Smooth muscle cell (in vitro differentiated cells): ENCODE measurements around the gene BAIAP2. TPM values are rescaled to one million over a fixed set of nuclear protein-coding genes. Genes with fewer than 3 reads are reported as not detected.

Experiments used
- DNase-seq: peaks from one replicate; lab custom pipeline; 2025; ENCODE audit not compliant: unreplicated experiment; lab: John Stamatoyannopoulos, UW
- H2AFZ ChIP-seq: fragments of 200-600 bp; sonication (generic); 2 replicates; pipeline ENCODE4 v1.6.0; 2016; ENCODE audit warnings: antibody characterized with exemption, low read depth, mild to moderate bottlenecking
- H3F3A ChIP-seq: fragments of 200-600 bp; sonication (generic); 2 replicates; pipeline ENCODE4 v1.6.0; 2017; ENCODE audit warnings: antibody characterized with exemption, low read depth
- H3K27ac ChIP-seq: fragments of 200-600 bp; sonication (generic); 2 replicates; pipeline ENCODE4 v1.5.1; 2016; ENCODE audit warnings: low read depth, mild to moderate bottlenecking
- H3K27me3 ChIP-seq: fragments of 200-600 bp; sonication (generic); 2 replicates; pipeline ENCODE4 v1.6.1; 2016; ENCODE audit warnings: low read depth, mild to moderate bottlenecking
- H3K36me3 ChIP-seq: fragments of 200-600 bp; sonication (generic); 2 replicates; pipeline ENCODE4 v1.5.1; 2016; ENCODE audit warnings: low read depth
- H3K4me1 ChIP-seq: fragments of 200-600 bp; sonication (generic); 2 replicates; pipeline ENCODE4 v1.5.1; 2016; ENCODE audit warnings: low read depth
- H3K4me2 ChIP-seq: fragments of 200-600 bp; sonication (generic); 2 replicates; pipeline ENCODE4 v1.6.0; 2016; ENCODE audit warnings: mild to moderate bottlenecking
- H3K4me3 ChIP-seq: fragments of 200-600 bp; sonication (generic); 2 replicates; pipeline ENCODE4 v1.5.1; 2016; ENCODE audit warnings: mild to moderate bottlenecking
- H3K79me2 ChIP-seq: fragments of 200-600 bp; sonication (generic); 2 replicates; pipeline ENCODE4 v1.6.0; 2016; ENCODE audit warnings: low read depth, mild to moderate bottlenecking
- H3K9ac ChIP-seq: fragments of 200-600 bp; sonication (generic); 2 replicates; pipeline ENCODE4 v1.6.0; 2016; ENCODE audit warnings: low read depth
- H3K9me3 ChIP-seq: fragments of 200-600 bp; sonication (generic); replicated peaks from 2 replicates; pipeline ENCODE4 v1.5.1; 2016; ENCODE audit warnings: low read depth
- H4K20me1 ChIP-seq: fragments of 200-600 bp; sonication (generic); 2 replicates; pipeline ENCODE4 v1.6.0; 2016; ENCODE audit warnings: low read depth
- WGBS: methylation state at CpG from one replicate; pipeline ENCODE4 v1.1.7; 2016; ENCODE audit warnings: low lambda C conversion rate; 5-methylcytosine and 5-hydroxymethylcytosine counted together
- polyA plus RNA-seq: library from polyadenylated mRNA; unstranded; fragments of >200 nt; fragmentation: Nextera tagmentation; extraction: Ambion mirVana; gene quantifications from 2 replicates; pipeline ENCODE4 v1.2.1, GENCODE V29; 2016
- total RNA-seq: library from RNA; depleted of rRNA; stranded (reverse); fragments of >200 nt; gene quantifications from 2 replicates; pipeline ENCODE4 v1.2.3, GENCODE V29; 2014
- TF ChIP-seq, protein P1 (sequence below): fragments of 200-600 bp; sonication (generic); IDR thresholded peaks from 2 replicates; pipeline ENCODE4 v1.5.1; 2017; ENCODE audit warnings: borderline replicate concordance, mild to moderate bottlenecking, antibody characterized with exemption; ENCODE audit not compliant: insufficient read depth, poor library complexity, severe bottlenecking

The BAIAP2 gene
- total and polyA plus RNA-seq, 2 experiments from 2014 or later: 26.6 to 41.9 TPM

DNA sequence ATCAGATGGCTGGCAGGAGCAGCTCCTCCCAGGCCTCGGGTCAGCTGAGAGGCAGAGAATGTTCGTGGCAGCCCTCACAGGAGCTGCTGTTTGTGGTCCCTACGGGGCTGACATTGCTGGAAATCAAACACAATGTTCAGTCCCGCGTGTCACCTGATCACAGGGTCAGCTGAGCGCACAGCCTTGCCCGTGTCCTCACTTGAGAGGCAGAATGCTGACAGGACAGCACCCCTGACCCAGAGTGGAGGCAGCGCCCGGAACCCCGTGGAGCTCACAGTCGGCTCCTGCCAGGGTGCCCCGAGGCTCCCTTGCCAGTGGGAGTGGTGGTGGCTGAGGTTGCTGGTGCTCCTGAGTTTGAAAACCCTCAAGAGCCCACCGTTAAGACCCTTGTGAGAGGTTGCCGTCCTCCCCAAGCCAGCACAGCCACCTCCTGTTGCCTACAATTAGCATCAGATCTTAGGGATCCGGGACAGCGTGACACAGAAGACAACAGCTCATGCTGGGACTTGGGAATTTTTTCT is 47.0 kb upstream of the BAIAP2 start:
- peaks cover 8% of the 10 kb centered on the region for H3K79me2 ChIP-seq
- no peak overlapping the region for H3K9ac ChIP-seq
- no peaks in the 10 kb centered on the region for H3K36me3 ChIP-seq
- DNase-seq: no peak
- 94% methylated on average over 15 of the region's 16 CpGs for WGBS
- H3F3A ChIP-seq: peaks cover 5% of the 10 kb centered on the region
- no peak overlapping the region for H3K4me2 ChIP-seq
- H3K9me3 ChIP-seq: no peaks in the 10 kb centered on the region
- H2AFZ ChIP-seq: no peak overlapping the region
- no peak overlapping the region for H3K27ac ChIP-seq
- H4K20me1 ChIP-seq: peaks cover 4% of the 10 kb centered on the region
- H3K4me3 ChIP-seq: no peak overlapping the region
- TF ChIP-seq, protein P1, sequence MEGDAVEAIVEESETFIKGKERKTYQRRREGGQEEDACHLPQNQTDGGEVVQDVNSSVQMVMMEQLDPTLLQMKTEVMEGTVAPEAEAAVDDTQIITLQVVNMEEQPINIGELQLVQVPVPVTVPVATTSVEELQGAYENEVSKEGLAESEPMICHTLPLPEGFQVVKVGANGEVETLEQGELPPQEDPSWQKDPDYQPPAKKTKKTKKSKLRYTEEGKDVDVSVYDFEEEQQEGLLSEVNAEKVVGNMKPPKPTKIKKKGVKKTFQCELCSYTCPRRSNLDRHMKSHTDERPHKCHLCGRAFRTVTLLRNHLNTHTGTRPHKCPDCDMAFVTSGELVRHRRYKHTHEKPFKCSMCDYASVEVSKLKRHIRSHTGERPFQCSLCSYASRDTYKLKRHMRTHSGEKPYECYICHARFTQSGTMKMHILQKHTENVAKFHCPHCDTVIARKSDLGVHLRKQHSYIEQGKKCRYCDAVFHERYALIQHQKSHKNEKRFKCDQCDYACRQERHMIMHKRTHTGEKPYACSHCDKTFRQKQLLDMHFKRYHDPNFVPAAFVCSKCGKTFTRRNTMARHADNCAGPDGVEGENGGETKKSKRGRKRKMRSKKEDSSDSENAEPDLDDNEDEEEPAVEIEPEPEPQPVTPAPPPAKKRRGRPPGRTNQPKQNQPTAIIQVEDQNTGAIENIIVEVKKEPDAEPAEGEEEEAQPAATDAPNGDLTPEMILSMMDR: no peak
- peaks cover 6% of the 10 kb centered on the region for H3K4me1 ChIP-seq
- no peaks in the 10 kb centered on the region for H3K27me3 ChIP-seq

DNA sequence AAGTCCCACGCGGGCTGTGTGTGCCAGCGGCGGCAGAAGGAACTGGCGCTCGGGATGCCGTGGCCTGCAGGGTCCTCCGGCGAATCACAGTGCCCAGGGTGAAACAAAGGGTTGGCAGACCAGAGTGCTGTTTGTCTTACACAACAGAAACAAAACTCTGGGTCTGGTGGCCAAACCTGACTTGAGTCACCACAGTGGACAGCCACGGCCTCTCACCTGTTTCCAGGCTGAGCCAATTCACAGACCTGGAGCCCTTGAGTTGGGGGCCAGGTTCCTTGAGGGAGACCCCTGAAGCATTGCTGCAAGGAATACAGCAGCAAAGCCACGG is 45.4 kb upstream of the BAIAP2 start:
- Histone ChIP-seq H3K4me2 (no peak overlapping the region), H3F3A (no peaks in the 10 kb centered on the region), H3K9ac (no peak overlapping the region), H3K9me3 (no peaks in the 10 kb centered on the region), H3K27ac (no peak overlapping the region), H3K36me3 (no peaks in the 10 kb centered on the region), H4K20me1 (peaks cover 9% of the 10 kb centered on the region), H3K79me2 (peaks cover 9% of the 10 kb centered on the region), H3K4me1 (peaks cover 8% of the 10 kb centered on the region), H2AFZ (no peak overlapping the region), H3K4me3 (no peak overlapping the region), H3K27me3 (no peaks in the 10 kb centered on the region)
- no peak for DNase-seq
- TF ChIP-seq, protein P1: no peak
- WGBS: 89% methylated on average over 11 of the region's 11 CpGs

DNA sequence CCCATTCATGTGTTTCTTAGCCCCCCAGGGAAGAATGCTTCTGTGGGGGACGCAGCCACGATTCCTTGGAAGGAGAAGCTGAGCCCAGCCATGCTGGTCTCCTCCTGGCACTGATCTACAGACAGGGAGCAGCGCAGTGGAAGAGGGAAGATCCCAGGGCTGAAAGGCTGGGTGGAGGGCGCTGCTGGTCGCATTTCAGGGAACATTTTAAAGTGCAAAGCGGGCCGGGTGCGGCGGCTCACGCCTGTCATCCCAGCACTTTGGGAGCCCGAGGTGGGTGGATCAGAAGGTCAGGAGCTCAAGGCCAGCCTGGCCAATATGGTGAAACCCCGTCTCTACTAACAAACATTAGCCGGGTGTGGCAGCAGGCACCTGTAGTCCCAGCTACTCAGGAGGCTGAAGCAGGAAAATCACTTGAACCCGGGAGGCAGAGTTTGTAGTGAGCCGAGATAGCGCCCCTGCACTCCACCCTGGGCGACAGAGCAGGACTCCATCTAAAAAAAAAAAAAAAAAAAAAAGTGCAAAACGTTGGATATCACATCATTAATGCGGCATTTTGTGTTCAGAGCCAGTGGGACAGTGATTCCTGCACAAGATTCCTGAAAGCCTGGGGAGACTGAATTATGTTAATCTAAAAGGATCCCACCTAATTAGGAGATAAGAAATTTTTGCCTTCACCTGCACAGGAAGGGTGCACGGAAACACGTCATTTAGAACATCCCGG is 43.9 kb upstream of the BAIAP2 start:
- peak overlapping the region; percentile 100 for H3K4me2 ChIP-seq
- peak overlapping the region; percentile 68 for H3K9ac ChIP-seq
- peaks cover 9% of the 10 kb centered on the region for H4K20me1 ChIP-seq
- peaks cover 8% of the 10 kb centered on the region for H3K4me1 ChIP-seq
- H3K27ac ChIP-seq: no peak overlapping the region
- H3K79me2 ChIP-seq: peaks cover 9% of the 10 kb centered on the region
- TF ChIP-seq, protein P1: no peak
- H2AFZ ChIP-seq: peak overlapping the region; percentile 99
- H3K4me3 ChIP-seq: peak overlapping the region; percentile 90
- DNase-seq: no peak
- H3K27me3 ChIP-seq: no peaks in the 10 kb centered on the region
- H3K36me3 ChIP-seq: no peaks in the 10 kb centered on the region
- no peaks in the 10 kb centered on the region for H3K9me3 ChIP-seq
- H3F3A ChIP-seq: no peaks in the 10 kb centered on the region
- 60% methylated on average over 22 of the region's 22 CpGs for WGBS

DNA sequence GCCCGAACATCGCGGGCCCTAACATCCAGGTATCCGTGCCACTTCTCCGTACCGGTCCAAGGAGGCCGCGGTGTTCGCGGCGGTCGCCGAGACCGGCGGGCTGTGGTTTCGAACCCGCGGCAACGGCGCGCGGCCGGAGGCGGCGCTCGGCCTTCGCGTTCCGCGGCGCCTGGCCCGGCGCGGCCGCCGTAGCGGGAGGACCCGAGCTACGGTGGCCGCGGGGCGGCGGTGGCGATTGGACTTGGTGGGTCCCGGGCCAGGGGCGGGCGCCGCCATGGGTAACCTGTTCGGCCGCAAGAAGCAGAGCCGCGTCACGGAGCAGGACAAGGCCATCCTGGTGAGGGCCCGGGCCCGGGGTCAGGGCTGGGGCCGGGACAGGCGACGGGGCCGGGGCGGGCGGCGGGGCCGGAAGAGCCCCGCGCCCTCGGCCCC is 43.3 kb upstream of the BAIAP2 start, which contains the start of gene CHMP6:
Gene CHMP6, plus strand, starts transcription at position 197 of the 432 bp plus-strand sequence. Its CDS starts 78 bp downstream, at position 275.
- Histone ChIP-seq H2AFZ (peak within 1 kb of the TSS; percentile 99), H3K36me3 (no peaks in the 10 kb centered on the region), H3K9me3 (no peaks in the 10 kb centered on the region), H3K4me3 (peak within 1 kb of the TSS; percentile 90), H3K27me3 (no peaks in the 10 kb centered on the region), H3K79me2 (peaks cover 9% of the 10 kb centered on the region), H3K27ac (no peak within 1 kb of the TSS), H3F3A (no peaks in the 10 kb centered on the region), H3K4me1 (peaks cover 8% of the 10 kb centered on the region), H3K4me2 (peak within 1 kb of the TSS; percentile 100), H4K20me1 (peaks cover 9% of the 10 kb centered on the region), H3K9ac (peak within 1 kb of the TSS; percentile 68)
- no peak for DNase-seq
- TF ChIP-seq, protein P1: no peak
- 2% methylated on average over 45 of the region's 66 CpGs for WGBS
